Effector memory CD4-positive, alpha-beta T cell (primary cell): ENCODE results near the gene ROMO1.
"Not testable (repeated sequence)": the region's sequence is repeated elsewhere in the genome, so short reads cannot be mapped to it uniquely, and the experiment has no call there.

Experiments used
- DNase-seq, 3 donors: peaks; one replicate each; pipeline ENCODE4 v3.0.0-alpha.2; 2020
- H3K27ac ChIP-seq: 2 replicates; pipeline ENCODE4 v1.7.0; 2013; ENCODE audit warnings: mild to moderate bottlenecking, low read length, moderate library complexity; ENCODE audit not compliant: insufficient read depth, poor library complexity, severe bottlenecking
- H3K27me3 ChIP-seq: replicated peaks from 2 replicates; pipeline ENCODE4 v1.7.0; 2013; ENCODE audit warnings: mild to moderate bottlenecking, low read length; ENCODE audit not compliant: insufficient read depth, control insufficient read depth, poor library complexity, severe bottlenecking
- H3K36me3 ChIP-seq: 2 replicates; pipeline ENCODE4 v1.7.0; 2013; ENCODE audit warnings: mild to moderate bottlenecking, low read length, moderate library complexity; ENCODE audit not compliant: control insufficient read depth, insufficient read depth
- H3K4me1 ChIP-seq: 2 replicates; pipeline ENCODE4 v1.7.0; 2013; ENCODE audit warnings: low read length, mild to moderate bottlenecking; ENCODE audit not compliant: control insufficient read depth, insufficient read depth, poor library complexity, severe bottlenecking
- H3K4me3 ChIP-seq: 2 replicates; pipeline ENCODE4 v1.7.0; 2013; ENCODE audit warnings: low read length, low read depth, mild to moderate bottlenecking; ENCODE audit not compliant: insufficient read depth, poor library complexity, severe bottlenecking
- H3K9me3 ChIP-seq: 2 replicates; pipeline ENCODE4 v1.7.0; 2013; ENCODE audit warnings: mild to moderate bottlenecking, low read length, moderate library complexity; ENCODE audit not compliant: control insufficient read depth

The ROMO1 gene

GRCh38 chr20:35680452-35681183 lies 18.6 kb upstream of the ROMO1 start:
- H3K4me3 ChIP-seq = no peak overlapping the region
- no peaks in the 10 kb centered on the region for H3K4me1 ChIP-seq
- no peak overlapping the region for H3K27ac ChIP-seq
- H3K9me3 ChIP-seq = no peaks in the 10 kb centered on the region
- no peak for DNase-seq
- H3K36me3 ChIP-seq = peaks cover 17% of the 10 kb centered on the region
- no peaks in the 10 kb centered on the region for H3K27me3 ChIP-seq

- no peak overlapping the region for H3K4me3 ChIP-seq
- H3K36me3 ChIP-seq = peaks cover 17% of the 10 kb centered on the region
- no peak for DNase-seq
- H3K4me1 ChIP-seq = no peaks in the 10 kb centered on the region
- no peak overlapping the region for H3K27ac ChIP-seq
- no peaks in the 10 kb centered on the region for H3K27me3 ChIP-seq
- H3K9me3 ChIP-seq = no peaks in the 10 kb centered on the region
Measured at GRCh38 chr20:35681960-35682359, 17.2 kb upstream of the ROMO1 start.

GRCh38 chr20:35685368-35685767 lies 13.8 kb upstream of the ROMO1 start:
- not testable (repeated sequence) for H3K4me3 ChIP-seq, DNase-seq, H3K27me3 ChIP-seq, H3K4me1 ChIP-seq, H3K27ac ChIP-seq, H3K9me3 ChIP-seq
- H3K36me3 ChIP-seq = peaks cover 25% of the 10 kb centered on the region

GRCh38 chr20:35686872-35687271 lies 12.3 kb upstream of the ROMO1 start:
- not testable (repeated sequence) for H3K4me3 ChIP-seq, H3K27ac ChIP-seq, H3K27me3 ChIP-seq, H3K9me3 ChIP-seq, DNase-seq, H3K4me1 ChIP-seq
- H3K36me3 ChIP-seq = peaks cover 24% of the 10 kb centered on the region

GRCh38 chr20:35690265-35690664 lies 8.9 kb upstream of the ROMO1 start:
- H3K36me3 ChIP-seq = peaks cover 34% of the 10 kb centered on the region
- no peak overlapping the region for H3K27ac ChIP-seq
- DNase-seq = no peak
- H3K4me1 ChIP-seq = no peaks in the 10 kb centered on the region
- H3K4me3 ChIP-seq = no peak overlapping the region
- no peaks in the 10 kb centered on the region for H3K27me3 ChIP-seq
- H3K9me3 ChIP-seq = no peaks in the 10 kb centered on the region

- DNase-seq = no peak
- Histone ChIP-seq H3K9me3 (no peaks in the 10 kb centered on the region), H3K36me3 (peaks cover 26% of the 10 kb centered on the region), H3K4me3 (no peak overlapping the region), H3K27ac (no peak overlapping the region), H3K27me3 (no peaks in the 10 kb centered on the region), H3K4me1 (peaks cover 8% of the 10 kb centered on the region)
Measured at GRCh38 chr20:35695245-35695749, 3.9 kb upstream of the ROMO1 start.

- no peak overlapping the region for H3K27ac ChIP-seq
- no peak for DNase-seq
- no peak overlapping the region for H3K4me3 ChIP-seq
- peaks cover 21% of the 10 kb centered on the region for H3K36me3 ChIP-seq
- H3K27me3 ChIP-seq = no peaks in the 10 kb centered on the region
- H3K4me1 ChIP-seq = peaks cover 8% of the 10 kb centered on the region
- no peaks in the 10 kb centered on the region for H3K9me3 ChIP-seq
Measured at GRCh38 chr20:35695978-35696377, 3.2 kb upstream of the ROMO1 start.

- Histone ChIP-seq H3K27ac (no peak overlapping the region), H3K4me3 (peak overlapping the region; percentile 82), H3K9me3 (no peaks in the 10 kb centered on the region), H3K27me3 (no peaks in the 10 kb centered on the region), H3K4me1 (peaks cover 8% of the 10 kb centered on the region), H3K36me3 (peaks cover 27% of the 10 kb centered on the region)
- DNase-seq = no peak
Measured at GRCh38 chr20:35697696-35698297, 1.4 kb upstream of the ROMO1 start.

- DNase-seq = peak in 1 of 3 donors; percentile 13
Measured at GRCh38 chr20:35698298-35699126, 693 bp upstream of the ROMO1 start.

More at GRCh38 chr20:35698298-35699126, 693 bp upstream of the ROMO1 start:
- peaks cover 8% of the 10 kb centered on the region for H3K4me1 ChIP-seq
- peak overlapping the region; percentile 85 for H3K27ac ChIP-seq
- peak overlapping the region; percentile 82 for H3K4me3 ChIP-seq
- H3K9me3 ChIP-seq = no peaks in the 10 kb centered on the region
- H3K36me3 ChIP-seq = peaks cover 29% of the 10 kb centered on the region
- H3K27me3 ChIP-seq = no peaks in the 10 kb centered on the region
